Mammary epithelial cell (primary cell): ENCODE data around the gene EPN1.

Experiments
- CTCF ChIP-seq, 2 donors: IDR thresholded peaks in 1 of 2; conservative IDR thresholded peaks in 1 of 2; 2 replicates each; pipeline ENCODE4 v1.5.1; 2011 to 2012; ENCODE audit warnings: inconsistent platforms in 2 of 2, low read length in 2 of 2, mild to moderate bottlenecking in 2 of 2, control low read depth in 1 of 2, low read depth in 1 of 2; ENCODE audit not compliant: insufficient read depth in 1 of 2; ENCODE audit errors: extremely low read depth in 1 of 2
- EZH2 ChIP-seq: IDR thresholded peaks from 2 replicates; pipeline ENCODE4 v1.6.1; 2012; ENCODE audit warnings: low read length, inconsistent platforms, borderline replicate concordance

GRCh38 chr19:55698256-55698655 lies 23.2 kb downstream of the EPN1 start:
- TF ChIP-seq CTCF (conservative IDR thresholded peaks at IDR 0.05 in 1 of 2, IDR thresholded peaks at IDR 0.05 in 1 of 2; ENCODE audit: extremely low read depth in 1 of 2, insufficient read depth in 1 of 2, low read depth in 1 of 2, low read length in 2 of 2) (no peak), EZH2 (no peak)
